Measurements from ENCODE around the gene RASSF6. TPM values are rescaled to one million over a fixed set of nuclear protein-coding genes. Genes with fewer than 3 reads are reported as not detected.

The RASSF6 gene
- total and polyA plus RNA-seq, 2 of the 8 experiments (the other 6 are each of a cell fraction or from before 2014, with no cell fraction given): 0.03 to 0.28 TPM

DNA sequence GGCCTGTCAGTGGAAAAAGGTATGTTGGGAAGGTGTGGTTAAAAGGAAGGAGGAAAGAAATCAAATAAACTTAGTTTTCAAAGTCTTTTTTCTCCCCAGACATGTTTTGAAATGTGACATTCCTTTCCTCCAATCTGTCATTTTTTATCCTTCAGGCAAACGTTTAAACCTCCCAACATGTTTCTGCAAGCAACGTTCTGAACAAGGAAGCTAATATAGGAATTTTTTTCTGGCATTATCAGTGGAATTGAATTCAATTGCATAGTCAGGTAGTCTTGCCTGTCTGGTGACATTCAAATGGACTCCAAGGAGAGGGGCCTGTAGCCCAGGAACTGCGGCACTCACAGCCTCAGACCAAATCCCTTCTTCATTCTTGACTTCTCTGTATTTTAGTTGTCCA is 30.0 kb upstream of the RASSF6 start:
- no peak overlapping the region for H2BK20ac ChIP-seq (ENCODE audit: low read length)
- H4K91ac ChIP-seq (replicated peaks; ENCODE audit: insufficient read length, low read length): no peak overlapping the region
- FAIRE-seq: no peak
- H3K23ac ChIP-seq (ENCODE audit: insufficient read length): no peak overlapping the region
- CTCF ChIA-PET (ENCODE audit: partially characterized antibody): interaction anchor here (1.3 to 6.4 kb wide), 2 partner anchors 13 to 76 kb away, joined by 4 to 127 read pairs; no protein-coding TSS in a partner anchor
- no peak overlapping the region for H2BK15ac ChIP-seq (ENCODE audit: low read length)
- POLR2A ChIA-PET (ENCODE audit: partially characterized antibody): no interaction called here
- peak overlapping the region; percentile 89; the same call in 1 of the 2 replicates for H2AFZ ChIP-seq (ENCODE audit: low read length)
- WGBS, 2 experiments (ENCODE audit: extremely low coverage in 1 of 2, insufficient coverage in 1 of 2, insufficient read length in 1 of 2, insufficient replicate concordance in 2 of 2, low coverage in 1 of 2, low lambda C conversion rate in 2 of 2, missing lambda C conversion rate in 1 of 2): 88% methylated on average over 3 of the region's 3 CpGs; no CpG with 5 or more reads in 1 of the 2 experiments
- H3K56ac ChIP-seq (replicated peaks; ENCODE audit: insufficient read length, low read depth, low read length): no peak overlapping the region
- no peak overlapping the region for H3K4ac ChIP-seq (replicated peaks; ENCODE audit: insufficient read length, low read depth, low read length)
- no peak overlapping the region for H3K9ac ChIP-seq (replicated peaks in 1 of 4; ENCODE audit: extremely low read depth in 1 of 4, low read depth in 3 of 4, low read length in 3 of 4)
- H3K9me3 ChIP-seq (ENCODE audit: insufficient read depth in 2 of 2, low read depth in 1 of 2, low read length in 1 of 2): no peaks in the 10 kb centered on the region
- H4K20me1 ChIP-seq (replicated peaks in 1 of 2; ENCODE audit: control insufficient read depth in 1 of 2, insufficient read depth in 2 of 2, low read length in 2 of 2): no peaks in the 10 kb centered on the region
- no peak overlapping the region for H3K4me3 ChIP-seq (ENCODE audit: extremely low read depth in 1 of 4, insufficient read depth in 2 of 4, low read depth in 3 of 4, low read length in 4 of 4)
- no peak overlapping the region for H3K4me2 ChIP-seq (ENCODE audit: insufficient read depth in 1 of 2, low read depth in 2 of 2, low read length in 2 of 2)
- H2AK5ac ChIP-seq (ENCODE audit: low read depth, low read length): no peak overlapping the region
- no peaks in the 10 kb centered on the region for H3K79me2 ChIP-seq (ENCODE audit: control insufficient read depth in 1 of 2, insufficient read depth in 2 of 2, low read length in 2 of 2)
- H3K27ac ChIP-seq (ENCODE audit: low read depth, low read length): no peak overlapping the region
- H3K79me1 ChIP-seq (ENCODE audit: low read depth, low read length): no peaks in the 10 kb centered on the region
- H3K14ac ChIP-seq (ENCODE audit: insufficient read length): no peak overlapping the region
- no peak for DNase-seq (ENCODE audit: low read depth in 1 of 2, low spot score in 2 of 2)
- no peak overlapping the region for H2BK5ac ChIP-seq (ENCODE audit: low read depth, low read length)
- no peak overlapping the region for H3K18ac ChIP-seq (ENCODE audit: extremely low read depth, low read length)
- H3K36me3 ChIP-seq (ENCODE audit: control insufficient read depth in 2 of 4, insufficient read depth in 4 of 4, low read length in 3 of 4): no peaks in the 10 kb centered on the region
- no peak overlapping the region for H4K8ac ChIP-seq (ENCODE audit: extremely low read depth, insufficient read depth, low read length)
- peaks cover 0 to 2% (median 0%) of the 10 kb centered on the region in 4 experiments; a peak in 1 of 7 replicates for H3K4me1 ChIP-seq (replicated peaks in 1 of 4; ENCODE audit: control insufficient read depth in 3 of 4, insufficient read depth in 4 of 4, low read length in 3 of 4)
- H4K5ac ChIP-seq (ENCODE audit: insufficient read length, low read depth, low read length): no peak overlapping the region
- no peaks in the 10 kb centered on the region for H3K27me3 ChIP-seq (replicated peaks in 1 of 4; ENCODE audit: control insufficient read depth in 3 of 4, extremely low read depth in 1 of 4, insufficient read depth in 3 of 4, low read length in 3 of 4)
- no peak overlapping the region for H2BK12ac ChIP-seq (ENCODE audit: low read depth, low read length)
- no peak overlapping the region for H2BK120ac ChIP-seq (replicated peaks; ENCODE audit: low read depth, low read length)
- H3K23me2 ChIP-seq (ENCODE audit: low read depth, low read length): no peaks in the 10 kb centered on the region
- TF ChIP-seq GABPA (IDR thresholded peaks at IDR 0.05; ENCODE audit: borderline replicate concordance, insufficient read depth, low read length) (no peak), CHD2 (IDR thresholded peaks at IDR 0.05; ENCODE audit: low read length) (no peak), ZNF274 (IDR thresholded peaks at IDR 0.05; ENCODE audit: borderline replicate concordance, extremely low read depth, low read length) (no peak), SP4 (IDR thresholded peaks at IDR 0.05; ENCODE audit: low read length) (no peak), TBP (IDR thresholded peaks at IDR 0.05; ENCODE audit: low read depth, low read length) (no peak)

Measured in H1 (cell line).